ENCODE results near the gene PPP2R2C.
A peak's percentile ranks its signal among the peaks of the same experiment; 100 is the strongest.

PPP2R2C gene

DNA sequence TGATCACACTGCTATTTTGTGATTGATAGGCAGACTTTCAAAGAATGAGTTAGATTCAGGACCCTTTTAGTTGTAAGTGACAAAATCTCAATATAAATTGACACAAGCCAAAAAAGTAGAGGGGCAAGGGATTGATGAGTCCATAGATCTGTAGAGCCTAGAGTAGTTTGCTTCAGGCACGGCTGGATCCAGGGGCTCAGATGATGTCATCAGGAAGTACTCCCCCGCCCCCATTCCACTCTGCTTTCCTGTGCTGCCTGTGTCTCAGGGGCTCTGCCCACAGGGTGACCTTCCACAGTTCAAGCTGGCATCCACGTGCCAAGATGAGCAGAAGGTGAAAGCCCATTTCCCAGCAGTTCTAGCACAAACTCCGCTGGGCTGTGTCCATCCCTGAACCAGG, 189.1 kb downstream of the PPP2R2C start:
- in situ Hi-C loops (cut with MboI; ENCODE audit: low pct_unique_long_range_greater_than_20kb, low sequenced_read_pairs, unreplicated experiment), result no loop called here
- TF ChIP-seq, protein P1, sequence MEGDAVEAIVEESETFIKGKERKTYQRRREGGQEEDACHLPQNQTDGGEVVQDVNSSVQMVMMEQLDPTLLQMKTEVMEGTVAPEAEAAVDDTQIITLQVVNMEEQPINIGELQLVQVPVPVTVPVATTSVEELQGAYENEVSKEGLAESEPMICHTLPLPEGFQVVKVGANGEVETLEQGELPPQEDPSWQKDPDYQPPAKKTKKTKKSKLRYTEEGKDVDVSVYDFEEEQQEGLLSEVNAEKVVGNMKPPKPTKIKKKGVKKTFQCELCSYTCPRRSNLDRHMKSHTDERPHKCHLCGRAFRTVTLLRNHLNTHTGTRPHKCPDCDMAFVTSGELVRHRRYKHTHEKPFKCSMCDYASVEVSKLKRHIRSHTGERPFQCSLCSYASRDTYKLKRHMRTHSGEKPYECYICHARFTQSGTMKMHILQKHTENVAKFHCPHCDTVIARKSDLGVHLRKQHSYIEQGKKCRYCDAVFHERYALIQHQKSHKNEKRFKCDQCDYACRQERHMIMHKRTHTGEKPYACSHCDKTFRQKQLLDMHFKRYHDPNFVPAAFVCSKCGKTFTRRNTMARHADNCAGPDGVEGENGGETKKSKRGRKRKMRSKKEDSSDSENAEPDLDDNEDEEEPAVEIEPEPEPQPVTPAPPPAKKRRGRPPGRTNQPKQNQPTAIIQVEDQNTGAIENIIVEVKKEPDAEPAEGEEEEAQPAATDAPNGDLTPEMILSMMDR (IDR thresholded peaks at IDR 0.05; ENCODE audit: extremely low read depth, insufficient read depth, missing control alignments), result no peak
- no peak for DNase-seq (ENCODE audit: low spot score)

- no peak for DNase-seq (ENCODE audit: low spot score)
- in situ Hi-C loops (cut with MboI; ENCODE audit: low pct_unique_long_range_greater_than_20kb, low sequenced_read_pairs, unreplicated experiment), result no loop called here
- TF ChIP-seq, protein P1 (IDR thresholded peaks at IDR 0.05; ENCODE audit: extremely low read depth, insufficient read depth, missing control alignments), result no peak
These were observed 190.1 kb downstream of the PPP2R2C start for GRCh38 chr4:6282314-6282771.

GRCh38 chr4:6281436-6282313, 190.7 kb downstream of the PPP2R2C start:
- TF ChIP-seq, protein P1 (IDR thresholded peaks at IDR 0.05; ENCODE audit: extremely low read depth, insufficient read depth, missing control alignments), result no peak
- no peak for DNase-seq (ENCODE audit: low spot score)
- in situ Hi-C loops (cut with MboI; ENCODE audit: low pct_unique_long_range_greater_than_20kb, low sequenced_read_pairs, unreplicated experiment), result no loop called here

DNA sequence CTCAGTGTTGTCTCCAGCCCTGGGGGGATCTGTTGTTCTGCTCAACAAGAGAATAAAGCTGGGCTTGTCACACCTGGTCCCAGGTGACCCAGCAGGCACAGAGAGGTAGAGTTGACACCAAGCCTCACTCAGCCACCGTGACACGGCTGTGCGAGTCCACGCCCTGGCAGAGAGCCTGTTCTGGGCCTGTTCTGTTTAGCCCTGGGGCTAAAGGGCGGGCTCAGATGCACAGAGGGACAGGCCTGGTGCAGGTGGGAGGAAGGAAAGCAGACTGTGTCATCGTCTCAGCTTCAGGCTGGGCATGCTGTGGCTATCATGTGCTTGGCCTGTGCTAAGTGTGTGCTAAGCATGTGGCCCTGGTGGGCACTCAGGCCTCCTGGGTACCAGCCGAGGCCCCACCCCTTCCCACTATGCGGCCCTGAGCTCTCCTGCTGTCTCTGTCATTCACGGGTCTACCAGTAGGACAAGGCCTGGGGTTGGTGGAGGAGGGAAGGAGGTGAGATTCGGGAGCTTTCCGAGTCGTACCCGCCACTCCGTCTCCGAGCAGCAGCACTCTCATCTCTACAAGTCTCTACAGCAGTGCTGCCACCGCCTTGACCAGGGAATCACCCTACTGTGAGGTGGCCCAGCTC, 191.9 kb downstream of the PPP2R2C start:
- in situ Hi-C loops (cut with MboI; ENCODE audit: low pct_unique_long_range_greater_than_20kb, low sequenced_read_pairs, unreplicated experiment), result no loop called here
- no peak for DNase-seq (ENCODE audit: low spot score)
- TF ChIP-seq, protein P1 (IDR thresholded peaks at IDR 0.05; ENCODE audit: extremely low read depth, insufficient read depth, missing control alignments), result no peak

DNA sequence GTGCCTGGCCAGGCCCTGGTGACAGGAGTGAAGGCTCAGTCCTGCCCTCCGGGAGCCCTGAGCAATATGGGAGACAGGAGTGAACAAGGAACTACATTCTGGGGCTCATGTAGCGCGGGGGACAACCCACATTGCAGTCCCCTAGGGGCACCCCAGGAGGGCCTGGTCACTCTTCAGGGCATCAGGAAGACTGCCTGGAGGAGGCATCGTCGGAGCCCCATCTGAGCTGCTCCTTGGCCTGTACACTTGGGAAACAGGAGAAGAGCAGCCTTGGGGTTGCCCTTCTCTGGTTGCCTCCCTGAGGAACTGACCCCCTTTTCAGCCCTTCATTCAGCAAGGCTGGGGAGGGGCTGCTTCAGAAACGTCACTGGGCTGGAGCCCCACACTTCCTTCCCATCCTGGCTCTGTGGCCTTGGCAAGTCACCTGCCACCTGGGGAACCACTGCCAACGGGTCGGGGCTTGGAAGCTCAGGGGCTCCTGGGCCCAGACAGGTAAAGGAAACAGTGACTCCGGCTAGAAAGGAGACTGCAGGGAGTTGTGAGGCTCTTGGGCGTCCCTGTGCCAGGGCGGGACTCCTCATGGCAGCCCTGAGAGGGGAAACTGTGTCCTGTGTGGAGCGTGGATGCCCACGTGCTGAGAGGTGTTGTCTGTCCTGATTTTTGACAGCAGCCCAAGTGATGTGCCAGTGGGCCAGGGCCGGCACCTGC, 192.7 kb downstream of the PPP2R2C start:
- in situ Hi-C loops (cut with MboI; ENCODE audit: low pct_unique_long_range_greater_than_20kb, low sequenced_read_pairs, unreplicated experiment), result no loop called here
- DNase-seq (ENCODE audit: low spot score), result no peak
- TF ChIP-seq, protein P1 (IDR thresholded peaks at IDR 0.05; ENCODE audit: extremely low read depth, insufficient read depth, missing control alignments), result no peak

DNA sequence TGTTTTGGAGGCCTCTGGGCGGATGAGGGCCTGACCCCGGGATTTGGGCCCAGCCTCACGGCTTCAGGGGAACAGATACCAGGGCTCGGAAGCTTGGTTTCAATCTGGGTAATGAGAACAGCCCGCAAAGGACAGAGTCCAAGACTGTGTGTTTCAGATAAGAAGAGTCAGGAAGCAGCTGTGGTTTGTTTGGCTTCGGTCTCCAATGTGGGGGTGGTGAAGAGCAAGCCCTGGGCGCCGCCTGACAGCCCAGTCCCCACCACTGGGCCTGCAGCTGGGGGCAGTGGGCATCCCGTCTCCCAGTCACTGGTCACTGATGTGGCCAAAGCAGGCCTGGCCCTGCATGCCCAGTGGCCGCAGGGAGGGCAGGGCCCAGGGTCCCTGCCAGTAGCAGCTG, 193.6 kb downstream of the PPP2R2C start:
- TF ChIP-seq, protein P1 (IDR thresholded peaks at IDR 0.05; ENCODE audit: extremely low read depth, insufficient read depth, missing control alignments), result no peak
- in situ Hi-C loops (cut with MboI; ENCODE audit: low pct_unique_long_range_greater_than_20kb, low sequenced_read_pairs, unreplicated experiment), result no loop called here
- peak; percentile 72 for DNase-seq (ENCODE audit: low spot score)

Data from GM13977 (cell line).